Stimulated activated CD4-positive, alpha-beta T cell treated with anti-CD3 and anti-CD28 coated beads, Interleukin-12 subunit alpha, Interleukin-12 subunit beta, amount 100 ng/mL, for 24 hours (primary cell): ENCODE results near the gene MCUR1.
"Not testable (repeated sequence)": the region's sequence is repeated elsewhere in the genome, so short reads cannot be mapped to it uniquely, and the experiment has no call there.

Source experiments
- DNase-seq, 2 experiments: peaks; one replicate each; pipeline ENCODE4 v3.0.0-alpha.2; 2020; ENCODE audit warnings: low read depth in 2 of 2

Gene MCUR1

GRCh38 chr6:13814176-13814937, at the start of gene MCUR1:
Gene MCUR1 (minus strand): TSS chr6:13814557. CDS start chr6:13814429, 128 bp downstream.
- peak; percentile 66 to 78 for DNase-seq

GRCh38 chr6:13863699-13864155, 49.4 kb upstream of the MCUR1 start:
- DNase-seq, result no peak

- not testable (repeated sequence) for DNase-seq
Measured at GRCh38 chr6:13860556-13861185, 46.3 kb upstream of the MCUR1 start.

DNA sequence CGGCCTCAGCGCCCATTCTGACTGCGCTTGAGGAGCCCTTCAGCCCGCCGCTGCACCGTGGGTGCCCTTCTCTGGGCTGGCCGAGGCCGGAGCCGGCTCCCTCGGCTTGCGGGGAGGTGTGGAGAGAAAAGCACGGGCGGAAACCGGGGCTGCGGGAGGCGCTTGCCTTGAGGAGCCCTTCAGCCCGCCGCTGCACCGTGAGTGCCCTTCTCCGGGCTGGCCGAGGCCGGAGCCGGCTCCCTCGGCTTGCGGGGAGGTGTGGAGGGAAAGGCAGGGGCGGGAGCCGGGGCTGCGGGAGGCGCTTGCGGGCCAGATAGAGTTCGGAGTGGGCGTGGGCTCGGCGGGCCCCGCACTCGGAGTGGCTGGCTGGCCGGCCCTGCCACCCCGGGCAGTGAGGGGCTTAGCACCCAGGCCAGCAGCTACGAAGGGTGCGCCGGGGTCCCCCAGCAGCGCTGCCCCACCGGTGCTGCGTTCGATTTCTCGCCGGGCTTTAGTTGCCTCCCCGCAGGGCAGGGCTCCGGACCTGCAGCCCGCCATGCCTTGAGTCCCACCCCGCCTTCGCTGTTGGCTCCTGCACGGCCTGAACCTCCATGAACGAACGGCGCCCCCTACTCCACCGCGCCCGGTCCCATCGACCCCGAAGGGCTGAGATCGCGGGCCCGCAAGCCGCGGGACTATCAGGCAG, 45.7 kb upstream of the MCUR1 start:
- DNase-seq, result no peak

GRCh38 chr6:13854716-13855250, 40.4 kb upstream of the MCUR1 start:
- DNase-seq, result no peak

DNA sequence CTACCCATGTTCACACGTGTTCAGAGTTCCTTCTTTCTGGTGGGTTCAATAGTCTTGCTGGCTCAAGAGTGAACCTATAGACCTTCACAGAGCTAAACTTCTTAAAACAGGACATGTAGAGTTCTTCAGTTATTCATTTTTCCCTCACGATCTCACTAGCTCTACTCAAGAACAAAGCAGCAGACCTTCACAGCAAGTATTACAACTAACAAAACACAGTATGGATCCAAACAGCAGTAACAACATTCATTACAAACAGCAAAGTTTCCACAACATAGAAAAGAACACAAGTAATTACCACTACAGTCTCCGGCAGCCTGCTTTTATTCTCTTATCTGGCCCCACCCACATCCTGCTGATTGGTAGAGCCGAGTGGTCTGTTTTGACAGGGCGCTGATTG, 39.5 kb upstream of the MCUR1 start:
- no peak for DNase-seq

DNA sequence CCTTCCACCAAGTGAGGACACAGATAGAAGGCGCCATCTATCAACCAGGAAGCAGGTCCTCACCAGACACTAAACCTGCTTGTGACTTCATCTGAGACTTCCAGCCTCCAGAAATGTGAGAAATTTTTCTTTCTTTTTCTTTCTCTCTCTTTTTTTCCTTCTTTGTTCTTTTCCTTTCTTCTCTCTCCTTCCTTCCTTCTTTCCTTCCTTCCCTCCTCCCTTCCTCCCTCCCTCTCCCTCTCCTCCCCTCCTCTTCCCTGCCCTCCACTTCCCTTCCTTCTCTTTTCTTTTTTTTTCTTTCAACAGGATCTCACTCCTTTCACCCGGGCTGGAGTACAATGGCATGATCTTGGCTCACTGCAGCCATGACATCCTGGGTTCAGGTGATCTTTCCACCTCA, 37.4 kb upstream of the MCUR1 start:
- no peak for DNase-seq

- DNase-seq, result no peak
Measured at GRCh38 chr6:13851330-13851729, 37.0 kb upstream of the MCUR1 start.

DNA sequence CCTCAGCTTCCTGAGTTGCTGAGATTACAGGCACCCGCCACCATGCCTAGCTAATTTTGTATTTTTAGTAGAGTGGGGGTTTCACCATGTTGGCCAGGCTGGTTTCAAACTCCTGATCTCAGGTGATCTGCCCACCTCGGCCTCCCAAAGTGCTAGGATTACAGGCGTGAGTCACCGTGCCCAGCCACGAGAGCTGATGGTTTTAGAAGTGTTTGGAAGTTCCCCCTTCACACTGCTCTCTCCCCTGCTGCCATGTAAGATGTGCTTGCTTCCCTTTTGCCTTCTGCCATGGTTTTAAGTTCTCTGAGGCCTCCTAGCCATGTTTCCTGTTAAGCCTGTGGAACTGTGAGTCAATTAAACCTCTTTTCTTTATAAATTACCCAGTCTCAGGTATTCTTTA, 36.3 kb upstream of the MCUR1 start:
- DNase-seq, result not testable (repeated sequence)

GRCh38 chr6:13848522-13849150, 34.3 kb upstream of the MCUR1 start:
- no peak for DNase-seq

- DNase-seq, result no peak
Measured at GRCh38 chr6:13847326-13848050, 33.1 kb upstream of the MCUR1 start.

- no peak for DNase-seq
Measured at GRCh38 chr6:13846841-13847240, 32.5 kb upstream of the MCUR1 start.

- no peak for DNase-seq
Measured at GRCh38 chr6:13841936-13842335, 27.6 kb upstream of the MCUR1 start.

GRCh38 chr6:13838616-13839015, 24.3 kb upstream of the MCUR1 start:
- DNase-seq, result no peak

GRCh38 chr6:13836170-13836569, 21.8 kb upstream of the MCUR1 start:
- DNase-seq, result no peak

- DNase-seq, result no peak
Measured at GRCh38 chr6:13834790-13835189, 20.4 kb upstream of the MCUR1 start.

DNA sequence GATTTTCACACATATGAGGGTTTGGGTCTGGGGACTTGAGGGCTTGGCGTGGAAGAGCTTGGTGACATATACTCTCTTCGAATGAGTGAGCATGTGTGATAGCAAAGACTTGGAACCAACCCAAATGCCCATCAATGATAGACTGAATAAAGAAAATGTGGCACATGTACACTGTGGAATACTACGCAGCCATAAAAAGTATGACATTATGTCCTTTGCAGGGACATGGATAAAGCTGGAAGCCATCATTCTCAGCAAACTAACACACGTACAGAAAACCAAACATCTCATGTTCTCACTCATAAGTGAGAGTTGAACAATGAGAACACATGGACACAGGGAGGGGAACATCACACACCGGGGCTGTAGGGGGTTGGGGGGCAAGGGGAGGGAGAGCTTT, 19.7 kb upstream of the MCUR1 start:
- DNase-seq, result not testable (repeated sequence)

GRCh38 chr6:13832778-13833177, 18.4 kb upstream of the MCUR1 start:
- no peak for DNase-seq

DNA sequence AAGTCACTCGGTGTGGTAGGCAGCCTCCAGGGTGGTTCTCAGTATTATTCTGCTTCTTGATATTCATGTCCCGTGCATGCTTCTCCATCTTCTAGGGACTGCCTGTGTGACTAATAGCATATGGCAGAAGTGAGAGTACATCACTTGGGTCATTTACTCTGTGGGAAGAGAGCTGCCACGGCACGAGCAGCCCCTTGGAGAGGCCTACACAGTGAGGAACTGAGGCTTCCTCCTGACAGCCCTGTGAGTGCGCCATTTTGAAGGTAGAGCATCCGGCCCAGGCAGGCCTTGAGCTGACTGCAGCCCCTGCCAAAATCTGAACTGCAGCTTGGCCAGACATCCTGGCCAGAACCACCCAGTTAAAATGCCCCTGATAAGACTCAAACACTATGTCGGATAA, 17.3 kb upstream of the MCUR1 start:
- DNase-seq, result no peak

DNA sequence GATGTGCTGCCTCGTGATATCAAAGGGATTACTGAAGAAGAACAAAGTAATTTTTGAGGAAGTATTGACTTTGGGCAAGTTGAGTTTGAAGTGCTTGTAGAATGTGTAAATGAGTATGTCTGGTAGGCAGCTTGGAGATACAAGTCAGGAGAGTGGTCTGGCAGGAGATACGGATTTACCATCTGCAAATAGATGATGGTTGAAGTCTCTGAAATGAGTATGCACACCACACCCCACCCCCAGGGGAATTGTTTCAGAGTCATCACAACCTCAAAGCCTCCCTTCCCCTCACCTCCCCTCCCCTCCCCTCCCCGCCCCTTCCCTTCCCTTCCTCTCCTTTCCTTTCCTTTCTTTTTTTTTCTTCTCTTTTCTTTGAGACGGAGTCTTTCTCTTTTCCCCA, 16.4 kb upstream of the MCUR1 start:
- no peak for DNase-seq

DNA sequence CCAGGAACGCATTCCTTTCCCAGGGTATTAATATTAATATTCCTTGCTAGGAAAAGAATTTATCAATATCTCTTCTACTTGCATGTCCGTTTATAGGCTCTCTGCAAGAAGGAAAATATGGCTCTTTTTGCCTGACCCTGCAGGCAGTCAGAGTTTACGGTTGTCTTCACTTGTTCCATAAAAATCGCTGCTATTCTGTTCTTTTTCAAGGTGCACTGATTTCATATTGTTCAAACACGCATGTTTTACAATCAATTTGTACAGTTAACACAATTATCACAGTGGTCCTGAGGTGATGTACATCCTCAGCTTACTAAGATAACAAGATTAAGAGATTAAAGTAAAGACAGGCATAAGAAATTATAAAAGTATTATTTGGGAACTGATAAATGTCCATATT, 15.1 kb upstream of the MCUR1 start:
- DNase-seq, result not testable (repeated sequence)
